ENCODE measurements around the gene TTC28.

Gene TTC28

GRCh38 chr22:27933186-27933983, 746.3 kb downstream of the TTC28 start:
- DNase-seq (ENCODE audit: low spot score), result no peak

- DNase-seq (ENCODE audit: low spot score), result no peak
Measured at GRCh38 chr22:27930331-27931060, 749.1 kb downstream of the TTC28 start.

Small RNAs within 50 kb of the gene (small RNA-seq; reads per million reads assigned to genes)
- gene MIR5739 (0 reads per million in 2 experiments), gene RF00019 (0 reads per million in 2 experiments), gene RF00150 (0 reads per million in 2 experiments), gene RF02200 (0 reads per million in 2 experiments), gene RN7SL162P (0 reads per million in 2 experiments)
